Stimulated activated CD8-positive, alpha-beta memory T cell treated with anti-CD3 and anti-CD28 coated beads, Interleukin-4, amount 100 ng/mL, for 4 hours (primary cell): ENCODE data around the gene HLA-DPA1.

Source experiments
- DNase-seq, 2 donors: peaks; one replicate each; pipeline ENCODE4 v3.0.0-alpha.2; 2020; ENCODE audit warnings: low read depth in 2 of 2, low spot score in 1 of 2

Gene HLA-DPA1

DNA sequence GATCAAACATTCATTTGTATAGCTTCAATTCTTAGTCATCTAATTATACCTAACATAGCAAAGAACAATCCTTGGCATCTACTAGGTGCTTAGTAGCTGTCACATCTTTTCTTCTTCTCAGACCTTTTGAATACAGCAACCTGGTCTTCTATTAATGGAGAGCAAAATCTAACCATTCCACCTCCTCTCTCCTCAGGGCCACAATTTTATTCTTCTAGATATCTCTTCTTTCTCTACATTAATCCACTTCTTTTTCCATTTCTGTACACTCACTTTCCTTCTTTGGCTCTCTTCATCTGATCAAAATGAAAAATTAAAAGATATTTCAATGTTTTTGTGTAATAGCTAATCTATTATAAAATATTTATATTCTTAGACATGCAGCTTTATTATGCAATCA lies 55.0 kb downstream of the HLA-DPA1 start:
- DNase-seq: no peak

DNA sequence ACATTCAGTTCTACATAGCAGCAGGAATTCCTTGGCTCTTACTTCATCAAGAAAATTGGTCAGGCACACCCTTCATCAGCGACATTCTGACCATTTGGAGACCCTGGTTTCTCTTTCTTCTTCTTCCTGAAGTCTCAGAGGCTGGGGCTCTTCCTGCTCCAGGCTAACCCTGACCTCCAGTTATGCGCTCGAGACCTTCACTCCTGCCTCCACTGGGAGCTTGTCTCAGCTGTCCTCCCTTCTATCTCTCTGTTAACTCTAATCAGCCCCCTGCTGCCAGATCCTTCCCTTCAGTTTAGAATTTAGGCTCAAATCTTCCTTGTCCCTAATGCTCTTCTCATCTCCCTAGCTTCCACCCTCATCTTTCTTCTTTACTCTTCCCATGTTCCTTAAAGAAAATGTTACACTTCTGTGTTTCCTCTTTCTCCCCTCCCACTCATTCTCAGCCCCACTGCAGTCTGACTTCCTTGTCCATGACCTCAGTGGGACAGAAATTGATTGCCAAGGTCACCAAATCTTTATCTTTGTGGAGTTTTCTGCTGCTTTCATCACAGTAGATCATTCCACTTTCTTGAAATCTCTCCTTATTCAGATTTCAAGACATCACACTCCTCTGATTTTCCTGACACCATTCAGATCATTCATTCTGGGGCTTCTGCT lies 55.6 kb downstream of the HLA-DPA1 start:
- no peak for DNase-seq

DNA sequence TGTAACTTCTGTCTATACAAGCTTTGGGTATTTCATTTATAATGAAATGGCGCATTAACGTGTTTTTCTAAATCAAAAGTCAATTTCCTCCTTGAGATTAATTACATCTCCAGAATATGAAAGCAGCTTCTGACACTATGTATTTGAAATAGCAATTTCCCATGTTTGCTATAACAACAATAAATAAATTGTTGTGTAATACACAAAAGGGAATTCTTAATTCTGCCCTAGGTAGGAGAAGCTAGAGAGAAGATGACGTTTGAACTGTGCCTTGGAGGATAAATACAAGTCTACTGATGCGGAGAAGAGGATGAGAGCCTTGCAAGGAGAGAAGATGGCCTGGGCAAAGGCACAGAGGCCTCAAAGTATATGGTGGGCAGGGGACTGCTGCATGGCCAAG lies 56.4 kb downstream of the HLA-DPA1 start:
- DNase-seq: no peak

DNA sequence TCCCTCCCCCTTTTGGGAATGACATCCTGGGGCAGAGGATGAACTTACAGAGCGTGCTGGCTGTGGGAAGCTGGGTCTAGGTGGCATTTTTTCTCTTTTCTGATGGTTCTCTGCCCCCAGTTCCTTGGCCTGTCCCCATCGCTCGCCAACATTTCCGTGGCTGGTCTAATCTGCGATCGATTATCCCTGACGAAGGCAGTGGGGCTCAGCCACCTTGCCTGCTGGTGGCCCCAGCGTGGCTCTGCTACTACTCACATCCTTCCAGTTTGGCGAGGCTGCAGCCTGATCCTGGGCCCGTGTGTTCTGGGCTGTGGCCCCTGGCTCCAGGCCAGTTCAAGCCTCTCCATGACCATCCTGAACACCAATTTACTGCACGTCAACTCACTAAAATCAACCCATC lies 57.7 kb downstream of the HLA-DPA1 start:
- no peak for DNase-seq

DNA sequence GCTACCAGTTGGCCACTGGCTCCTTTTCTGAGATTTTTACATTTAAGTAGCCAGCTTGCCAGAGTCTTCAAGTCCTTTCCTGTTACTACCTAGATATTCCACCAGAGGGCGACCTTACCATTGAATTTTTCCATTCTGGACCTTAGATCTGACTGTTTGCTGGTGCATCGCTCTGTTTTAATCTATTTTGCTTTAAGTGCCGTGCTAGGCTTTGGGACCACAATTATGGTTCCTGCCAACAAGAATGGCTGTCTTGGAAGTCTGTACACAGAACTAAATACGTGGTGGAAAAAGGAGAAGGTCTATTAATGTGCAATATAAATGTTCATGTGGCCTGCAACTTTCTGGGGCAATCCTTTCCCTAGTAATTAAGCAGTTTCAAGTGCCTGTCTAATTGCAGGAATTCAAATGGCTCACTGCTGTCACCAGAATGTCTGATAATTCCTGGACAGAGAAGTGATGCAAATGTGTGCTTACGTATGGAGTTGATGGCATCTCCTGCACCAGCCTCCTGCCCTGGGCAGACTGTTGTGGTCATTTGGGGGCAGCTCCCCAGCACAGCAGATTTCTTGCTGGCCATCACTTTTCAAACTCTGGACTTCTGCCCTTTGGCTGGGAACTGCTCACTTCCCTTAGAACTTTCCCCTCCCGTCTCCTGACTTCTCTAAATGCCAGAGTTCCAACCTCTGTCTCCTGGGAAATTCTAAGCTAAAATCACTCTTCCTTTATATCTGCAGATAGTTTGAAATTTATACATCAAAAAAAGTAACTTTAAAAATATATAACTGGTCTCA lies 58.4 kb downstream of the HLA-DPA1 start:
- no peak for DNase-seq
